GM19240 (cell line): ENCODE measurements around the gene PARD6B.
"Not testable (repeated sequence)": the region's sequence is repeated elsewhere in the genome, so short reads cannot be mapped to it uniquely, and the experiment has no call there.

Experiments used
- DNase-seq: peaks from one replicate; pipeline ENCODE4 v3.0.0; 2011; ENCODE audit warnings: low spot score; ENCODE audit not compliant: insufficient read length

PARD6B gene

GRCh38 chr20:50799176-50799889 lies 68.0 kb downstream of the PARD6B start:
- no peak for DNase-seq

DNA sequence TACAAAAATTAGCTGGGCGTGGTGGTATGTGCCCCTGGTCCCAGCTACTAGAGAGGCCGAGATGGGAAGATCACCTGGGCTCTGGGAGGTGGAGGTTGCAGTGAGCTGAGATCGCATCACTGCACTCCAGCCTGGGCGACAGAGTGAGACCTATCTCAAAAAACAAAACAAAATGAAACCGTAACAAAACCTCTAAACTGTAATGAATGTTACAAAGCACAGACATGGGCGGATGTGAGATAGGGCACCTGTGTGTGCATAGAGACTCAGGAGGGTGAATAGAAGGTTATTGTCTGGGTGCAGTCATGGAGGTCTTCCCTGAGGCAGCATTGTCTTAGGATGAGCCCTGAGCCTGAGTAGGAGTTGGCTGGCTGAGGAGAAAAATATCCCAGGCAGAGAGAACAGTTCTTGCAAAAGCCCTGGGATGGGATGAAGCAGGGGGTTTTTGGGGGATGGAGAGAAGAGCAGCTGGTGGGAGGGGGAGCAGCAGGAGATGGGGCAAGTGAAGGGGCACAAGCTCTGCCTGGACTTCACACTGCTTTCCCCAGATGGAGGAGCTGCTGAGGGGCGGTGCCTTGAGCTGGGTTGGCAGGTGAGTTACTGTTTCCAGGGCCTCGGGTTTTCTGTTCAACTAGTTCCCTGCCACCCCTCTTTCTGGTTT lies 68.6 kb downstream of the PARD6B start:
- DNase-seq, result no peak

GRCh38 chr20:50800986-50801746 lies 69.8 kb downstream of the PARD6B start:
- not testable (repeated sequence) for DNase-seq

GRCh38 chr20:50801747-50802125 lies 70.4 kb downstream of the PARD6B start:
- no peak for DNase-seq

- no peak for DNase-seq
Measured at GRCh38 chr20:50802289-50802688, 70.9 kb downstream of the PARD6B start.

- no peak for DNase-seq
Measured at GRCh38 chr20:50804437-50805348, 73.3 kb downstream of the PARD6B start.

DNA sequence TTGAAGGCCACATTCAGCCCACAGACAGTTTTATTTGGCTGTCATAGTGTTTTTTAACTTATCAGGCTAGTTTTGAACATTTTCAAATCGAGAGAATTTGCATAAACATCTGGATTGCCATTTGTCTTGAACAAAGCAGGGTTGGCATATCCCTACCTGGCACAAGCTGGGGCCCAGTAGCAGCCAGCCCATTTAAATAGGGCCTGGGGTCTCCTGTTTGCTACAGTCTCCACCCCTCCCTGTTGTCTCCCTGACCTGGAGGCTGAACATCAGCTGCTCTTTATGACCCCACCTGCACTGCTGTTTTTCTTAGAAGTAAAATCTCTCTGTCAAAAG lies 73.9 kb downstream of the PARD6B start:
- no peak for DNase-seq

DNA sequence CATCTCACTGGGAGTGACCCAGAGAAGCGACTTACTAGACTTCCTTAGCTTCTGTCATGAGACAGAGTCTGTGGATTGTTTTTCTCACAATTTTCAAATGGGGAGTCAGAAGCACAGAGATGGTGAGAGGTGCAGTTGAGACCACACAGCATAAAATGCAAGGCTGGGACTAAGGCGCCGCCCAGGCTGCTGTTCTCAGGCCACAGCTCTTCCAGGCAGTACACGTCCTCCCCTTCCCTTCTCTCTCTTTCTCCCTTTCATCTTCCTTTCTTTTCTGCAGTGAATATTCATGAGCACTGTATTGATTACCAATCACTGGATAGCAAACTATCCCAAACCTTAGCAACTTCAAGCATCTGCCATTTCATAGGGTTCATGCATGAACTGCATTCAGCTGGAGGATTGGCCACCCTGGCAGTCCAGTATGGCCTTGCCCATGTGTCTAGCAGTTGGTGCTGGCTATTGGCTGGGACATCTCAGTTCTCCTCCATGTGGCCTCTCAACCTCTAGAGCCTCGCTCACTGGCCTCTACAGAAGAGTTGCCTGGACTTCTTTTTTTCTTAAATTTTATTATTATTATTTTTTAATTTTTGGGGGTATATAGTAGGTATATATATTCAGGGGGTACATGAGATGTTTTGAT lies 74.9 kb downstream of the PARD6B start:
- no peak for DNase-seq
